ENCODE results near the gene FAF1. TPM values are rescaled to one million over a fixed set of nuclear protein-coding genes. Genes with fewer than 3 reads are reported as not detected.

FAF1 gene
- total and polyA plus RNA-seq, 4 donors = 8.6 to 45.0 (median 18.2) TPM

GRCh38 chr1:50700621-50701020 lies 259.4 kb downstream of the FAF1 start:
- WGBS = 89% methylated on average over 2 of the region's 2 CpGs
- TF ChIP-seq ATF3 (IDR thresholded peaks at IDR 0.05) (no peak), YY1 (IDR thresholded peaks at IDR 0.05) (no peak), FOXA1 (IDR thresholded peaks at IDR 0.05) (no peak), MAX (IDR thresholded peaks at IDR 0.05) (no peak), SP1 (IDR thresholded peaks at IDR 0.05) (no peak), HNF4A (conservative IDR thresholded peaks at IDR 0.05) (no peak), GABPA (IDR thresholded peaks at IDR 0.05 in 1 of 2, conservative IDR thresholded peaks at IDR 0.05 in 1 of 2) (no peak), EGR1 (IDR thresholded peaks at IDR 0.05; ENCODE audit: low read depth in 2 of 2) (no peak), CTCF (IDR thresholded peaks at IDR 0.05; ENCODE audit: low read depth, low read length, missing input control) (no peak), RAD21 (IDR thresholded peaks at IDR 0.05) (no peak), JUND (IDR thresholded peaks at IDR 0.05) (no peak), FOXA2 (IDR thresholded peaks at IDR 0.05) (no peak), TAF1 (conservative IDR thresholded peaks at IDR 0.05) (no peak), RXRA (IDR thresholded peaks at IDR 0.05) (no peak), HNF4G (IDR thresholded peaks at IDR 0.05) (no peak), REST (IDR thresholded peaks at IDR 0.05) (no peak), NR2F2 (IDR thresholded peaks at IDR 0.05) (no peak), ZBTB33 (IDR thresholded peaks at IDR 0.05) (no peak)
- H3K27ac ChIP-seq (ENCODE audit: low read depth in 1 of 2, low read length in 2 of 2) = no peak overlapping the region

More at GRCh38 chr1:50700621-50701020, 259.4 kb downstream of the FAF1 start:
- H3K36me3 ChIP-seq (ENCODE audit: control insufficient read depth in 4 of 4, insufficient read depth in 3 of 4, low read depth in 1 of 4, low read length in 3 of 4) = no peaks in the 10 kb centered on the region
- no peak for DNase-seq (ENCODE audit: low spot score)
- H3K27me3 ChIP-seq (ENCODE audit: control insufficient read depth in 4 of 4, insufficient read depth in 4 of 4, low read length in 3 of 4) = no peaks in the 10 kb centered on the region
- no peak overlapping the region for H3K9ac ChIP-seq (ENCODE audit: low read depth in 1 of 2, low read length in 2 of 2)
- H3K4me3 ChIP-seq (ENCODE audit: low read depth in 1 of 3, low read length in 3 of 3) = no peak overlapping the region
- no peaks in the 10 kb centered on the region for H3K9me3 ChIP-seq (ENCODE audit: control insufficient read depth in 4 of 4, low read length in 3 of 4)
- H3K4me1 ChIP-seq (ENCODE audit: control insufficient read depth in 4 of 4, insufficient read depth in 4 of 4, low read length in 3 of 4) = peaks cover 0 to 5% (median 1%) of the 10 kb centered on the region in 4 donors

All from liver (tissue), 9 donors.